Fibroblast of the aortic adventitia (primary cell): ENCODE results near the gene UCKL1. TPM values are rescaled to one million over a fixed set of nuclear protein-coding genes. Genes with fewer than 3 reads are reported as not detected.

Source experiments
- DNase-seq: peaks from one replicate; pipeline ENCODE4 v3.0.0-alpha.2; 2010; ENCODE audit warnings: low read depth
- H3K4me3 ChIP-seq: 2 replicates; pipeline ENCODE4 v1.5.1; 2011; ENCODE audit warnings: low read depth, mild to moderate bottlenecking, control low read depth, low read length, moderate library complexity
- CTCF ChIP-seq: IDR thresholded peaks from 2 replicates; pipeline ENCODE4 v1.5.1; 2011; ENCODE audit warnings: mild to moderate bottlenecking, low read length, control low read depth, inconsistent platforms; ENCODE audit not compliant: insufficient read depth
- total RNA-seq: library from RNA; depleted of rRNA; stranded (reverse); fragments of >200 nt; gene quantifications from 2 replicates; pipeline ENCODE4 v1.2.3, GENCODE V29; 2012; ENCODE audit warnings: low replicate concordance

Gene UCKL1
- total RNA-seq, 1 donor, result 16.0 TPM

- DNase-seq, result no peak
- no peak for TF ChIP-seq CTCF
- no peak overlapping the region for H3K4me3 ChIP-seq
These were observed 14.7 kb downstream of the UCKL1 start for GRCh38 chr20:63941282-63942081.

DNA sequence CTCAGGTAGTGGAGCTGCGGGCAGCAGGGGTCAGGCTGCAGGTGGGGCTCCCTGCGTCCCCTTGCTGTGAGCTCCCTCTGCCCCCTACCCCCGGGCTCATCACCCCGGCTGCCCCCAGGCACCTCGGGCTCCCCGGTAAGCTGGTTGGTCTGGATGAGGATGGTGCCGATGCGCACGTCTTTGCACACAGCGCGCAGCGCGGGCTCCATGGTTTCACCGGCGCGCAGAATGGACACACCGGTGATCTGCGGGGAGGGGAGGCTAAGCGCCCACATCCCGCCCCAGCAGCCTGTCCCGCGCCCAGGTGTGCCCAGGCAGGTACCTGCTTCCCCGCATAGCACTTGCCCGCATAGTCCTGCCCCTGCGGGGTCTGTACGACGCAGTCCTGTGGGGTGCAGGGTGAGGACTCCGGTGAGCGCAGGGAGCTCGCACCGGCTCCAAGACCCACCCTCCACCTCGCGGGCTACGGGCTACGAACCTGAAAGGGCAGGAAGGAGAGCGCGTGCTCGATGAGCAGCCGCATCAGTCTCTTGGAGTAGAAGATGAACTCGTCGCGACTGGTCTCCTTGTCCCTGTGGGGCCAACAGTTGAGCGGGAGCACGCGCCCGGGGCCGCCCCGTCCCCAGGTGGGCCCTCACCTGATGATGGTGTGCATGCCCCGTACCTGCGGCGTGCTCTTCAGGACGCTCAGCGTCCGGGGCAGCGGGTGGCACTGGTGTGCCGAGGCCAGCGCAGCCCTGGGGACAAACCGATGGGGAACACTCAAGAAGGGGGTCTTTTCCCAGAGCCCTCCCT lies 15.5 kb downstream of the UCKL1 start:
- H3K4me3 ChIP-seq, result no peak overlapping the region
- TF ChIP-seq CTCF, result no peak
- no peak for DNase-seq

DNA sequence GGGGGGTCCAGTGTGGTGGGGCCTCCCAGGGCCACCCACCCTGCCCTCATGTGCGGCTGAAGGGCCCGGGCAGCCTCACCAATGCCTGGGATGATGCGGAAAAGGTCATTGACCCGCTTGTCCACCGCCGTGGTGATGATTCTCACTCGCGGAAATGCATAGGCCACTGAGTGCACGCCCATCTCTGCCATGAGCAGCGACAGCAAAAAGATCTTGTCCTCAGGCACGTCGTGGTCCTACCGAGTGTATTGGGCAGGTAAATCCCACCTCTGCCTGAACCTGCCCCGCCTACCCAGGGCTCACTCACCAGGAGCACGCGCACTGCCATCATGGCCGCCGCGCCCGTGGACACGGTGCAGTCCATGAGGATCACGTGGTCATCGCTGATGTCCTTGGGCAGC lies 16.1 kb downstream of the UCKL1 start:
- TF ChIP-seq CTCF, result no peak
- DNase-seq, result no peak
- H3K4me3 ChIP-seq, result no peak overlapping the region

- no peak for DNase-seq
- TF ChIP-seq CTCF, result no peak
- no peak overlapping the region for H3K4me3 ChIP-seq
These were observed 16.9 kb downstream of the UCKL1 start for GRCh38 chr20:63939061-63939935.

GRCh38 chr20:63937596-63937995 lies 18.6 kb downstream of the UCKL1 start:
- no peak overlapping the region for H3K4me3 ChIP-seq
- TF ChIP-seq CTCF, result no peak
- no peak for DNase-seq

DNA sequence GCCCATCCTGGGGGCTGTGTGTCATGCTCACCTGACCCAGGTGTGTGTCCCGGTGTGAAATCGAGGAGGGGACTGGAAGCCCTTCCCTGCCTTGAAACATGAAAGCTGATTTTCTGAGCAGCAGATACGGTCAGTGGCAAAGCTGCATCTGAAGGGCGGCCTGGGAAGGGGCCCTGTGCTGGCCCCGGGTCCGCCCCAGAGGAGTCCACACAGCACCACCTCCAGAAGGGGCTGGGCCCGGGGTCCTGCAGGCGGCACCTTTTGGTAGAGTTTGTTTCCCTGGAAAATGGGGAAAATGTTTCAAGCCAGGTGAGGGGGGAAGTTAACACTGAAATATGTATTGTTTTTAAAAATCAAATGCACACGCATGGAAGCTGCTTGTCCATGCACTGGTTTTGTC lies 20.8 kb downstream of the UCKL1 start:
- H3K4me3 ChIP-seq, result no peak overlapping the region
- DNase-seq, result no peak
- no peak for TF ChIP-seq CTCF
